SK-N-SH treated with all-trans-retinoic acid at 6 μM for 48 hours (cell line): ENCODE results near the gene GP1BA.

Experiments
- ATAC-seq: fragments of 200-7000 bp; cut with Tn5 transposase; 3 replicates; pipeline ENCODE4 v1.9.1; 2020; ENCODE audit warnings: mild to moderate bottlenecking, moderate library complexity
- ARNTL ChIP-seq: fragments of 450-650 bp; formaldehyde crosslinking; IDR thresholded peaks from 2 replicates; pipeline ENCODE4 v1.5.0; 2020; ENCODE audit warnings: low read depth, mild to moderate bottlenecking, moderate library complexity, borderline replicate concordance
- BACH2 ChIP-seq: fragments of 250-450 bp; sonication (Bioruptor Pico); IDR thresholded peaks from 2 replicates; pipeline ENCODE4 v1.9.0; 2021; ENCODE audit warnings: mild to moderate bottlenecking, borderline replicate concordance
- CREB5 ChIP-seq: fragments of 250-450 bp; sonication (Bioruptor Pico); IDR thresholded peaks from 2 replicates; pipeline ENCODE4 v1.5.1; 2020; ENCODE audit warnings: low read depth, mild to moderate bottlenecking, moderate library complexity
- CSDC2 ChIP-seq: fragments of 250-450 bp; sonication (Bioruptor Pico); IDR thresholded peaks from 2 replicates; pipeline ENCODE4 v1.5.0; 2020; ENCODE audit warnings: mild to moderate bottlenecking, moderate library complexity
- CSRNP3 ChIP-seq: fragments of 250-450 bp; sonication (Bioruptor Pico); IDR thresholded peaks from 2 replicates; pipeline ENCODE4 v1.5.1; 2021; ENCODE audit warnings: mild to moderate bottlenecking, moderate library complexity
- ESRRG ChIP-seq: fragments of 250-450 bp; sonication (Bioruptor Pico); IDR thresholded peaks from 2 replicates; pipeline ENCODE4 v1.6.1; 2021; ENCODE audit warnings: mild to moderate bottlenecking
- GLIS3 ChIP-seq: fragments of 250-450 bp; sonication (Bioruptor Pico); IDR thresholded peaks from 2 replicates; pipeline ENCODE4 v1.5.0; 2020; ENCODE audit warnings: mild to moderate bottlenecking, moderate library complexity
- ISL1 ChIP-seq: fragments of 250-450 bp; sonication (Bioruptor Pico); IDR thresholded peaks from 2 replicates; pipeline ENCODE4 v2.1.2; 2022; ENCODE audit warnings: mild to moderate bottlenecking, moderate library complexity
- OSR1 ChIP-seq: fragments of 250-450 bp; sonication (Bioruptor Pico); IDR thresholded peaks from 2 replicates; pipeline ENCODE4 v1.8.0; 2022; ENCODE audit warnings: moderate library complexity, mild to moderate bottlenecking, inconsistent platforms
- PATZ1 ChIP-seq: fragments of 250-450 bp; sonication (Bioruptor Pico); IDR thresholded peaks from 2 replicates; pipeline ENCODE4 v1.8.0; 2020; ENCODE audit warnings: mild to moderate bottlenecking, moderate library complexity, borderline replicate concordance
- POU6F1 ChIP-seq: fragments of 250-450 bp; sonication (Bioruptor Pico); IDR thresholded peaks from 2 replicates; pipeline ENCODE4 v1.8.0; 2021; ENCODE audit warnings: low read depth, mild to moderate bottlenecking, moderate library complexity, borderline replicate concordance
- PPARA ChIP-seq: fragments of 250-450 bp; sonication (Bioruptor Pico); IDR thresholded peaks from 2 replicates; pipeline ENCODE4 v1.5.0; 2020; ENCODE audit warnings: mild to moderate bottlenecking, borderline replicate concordance
- RARB ChIP-seq: fragments of 250-450 bp; sonication (Bioruptor Pico); IDR thresholded peaks from 2 replicates; pipeline ENCODE4 v1.8.0; 2021; ENCODE audit warnings: mild to moderate bottlenecking, moderate library complexity
- SNAI2 ChIP-seq: fragments of 250-450 bp; sonication (Bioruptor Pico); IDR thresholded peaks from 2 replicates; pipeline ENCODE4 v1.5.0; 2020; ENCODE audit warnings: mild to moderate bottlenecking, moderate library complexity
- TCF4 ChIP-seq: fragments of 250-450 bp; sonication (Bioruptor Pico); IDR thresholded peaks from 2 replicates; pipeline ENCODE4 v1.8.0; 2021; ENCODE audit warnings: mild to moderate bottlenecking, moderate library complexity, borderline replicate concordance
- TOX ChIP-seq: fragments of 250-450 bp; sonication (Bioruptor Pico); IDR thresholded peaks from 2 replicates; pipeline ENCODE4 v1.8.0; 2021; ENCODE audit warnings: mild to moderate bottlenecking, moderate library complexity, borderline replicate concordance
- ZC3H10 ChIP-seq: fragments of 250-450 bp; sonication (Bioruptor Pico); IDR thresholded peaks from 2 replicates; pipeline ENCODE4 v1.5.1; 2021; ENCODE audit warnings: mild to moderate bottlenecking, moderate library complexity
- ZFP3 ChIP-seq: fragments of 250-450 bp; sonication (Bioruptor Pico); IDR thresholded peaks from 2 replicates; pipeline ENCODE4 v1.5.0; 2020; ENCODE audit warnings: mild to moderate bottlenecking, moderate library complexity
- ZFP30 ChIP-seq: fragments of 450-650 bp; formaldehyde crosslinking; IDR thresholded peaks from 2 replicates; pipeline ENCODE4 v1.5.0; 2022; ENCODE audit warnings: mild to moderate bottlenecking, moderate library complexity
- ZNF565 ChIP-seq: fragments of 450-650 bp; formaldehyde crosslinking; conservative IDR thresholded peaks from 2 replicates; pipeline ENCODE4 v1.5.0; 2020; ENCODE audit warnings: low read depth, mild to moderate bottlenecking, moderate library complexity
- ZNF70 ChIP-seq: fragments of 450-650 bp; formaldehyde crosslinking; IDR thresholded peaks from 2 replicates; pipeline ENCODE4 v1.5.0; 2020; ENCODE audit warnings: mild to moderate bottlenecking, moderate library complexity
- ZNF8 ChIP-seq: fragments of 450-650 bp; formaldehyde crosslinking; IDR thresholded peaks from 2 replicates; pipeline ENCODE4 v1.5.0; 2020; ENCODE audit warnings: mild to moderate bottlenecking, moderate library complexity

The GP1BA gene

GRCh38 chr17:4971826-4972225 is 39.7 kb downstream of the GP1BA start:
- ATAC-seq, result no peak
- TF ChIP-seq OSR1 (CRISPR knock-in tag) (no peak), SNAI2 (no peak), ZC3H10 (CRISPR knock-in tag) (no peak), CSRNP3 (no peak), ESRRG (CRISPR knock-in tag) (no peak)

- no peak for TF ChIP-seq CSRNP3
- TF ChIP-seq ZNF8 (CRISPR knock-in tag), result no peak
- TF ChIP-seq BACH2, result no peak
- TF ChIP-seq CSDC2 (CRISPR knock-in tag), result no peak
- TF ChIP-seq TCF4 (CRISPR knock-in tag), result no peak
- TF ChIP-seq RARB (CRISPR knock-in tag), result no peak
- no peak for TF ChIP-seq ZNF70
- TF ChIP-seq ARNTL (CRISPR knock-in tag), result no peak
- TF ChIP-seq ESRRG (CRISPR knock-in tag), result no peak
- TF ChIP-seq TOX (CRISPR knock-in tag), result no peak
- TF ChIP-seq ZFP3 (CRISPR knock-in tag), result no peak
- no peak for TF ChIP-seq CREB5
- no peak for TF ChIP-seq POU6F1
- no peak for TF ChIP-seq PATZ1 (CRISPR knock-in tag)
- no peak for TF ChIP-seq SNAI2
- TF ChIP-seq ZNF565 (CRISPR knock-in tag), result no peak
- TF ChIP-seq ISL1 (CRISPR knock-in tag), result no peak
- no peak for TF ChIP-seq PPARA (CRISPR knock-in tag)
- TF ChIP-seq ZC3H10 (CRISPR knock-in tag), result no peak
- no peak for TF ChIP-seq GLIS3 (CRISPR knock-in tag)
These were observed 40.2 kb downstream of the GP1BA start for GRCh38 chr17:4972322-4972721.

GRCh38 chr17:4972752-4973151 is 40.7 kb downstream of the GP1BA start:
- TF ChIP-seq ZFP30 (CRISPR knock-in tag) (no peak), PPARA (CRISPR knock-in tag) (no peak), TCF4 (CRISPR knock-in tag) (no peak), ZNF8 (CRISPR knock-in tag) (no peak), CSDC2 (CRISPR knock-in tag) (no peak), ZNF70 (no peak)
- no peak for ATAC-seq

More at GRCh38 chr17:4972322-4972721, 40.2 kb downstream of the GP1BA start:
- ATAC-seq, result no peak
